Measurements from ENCODE around the gene ZDHHC11B. TPM values are rescaled to one million over a fixed set of nuclear protein-coding genes. Genes with fewer than 3 reads are reported as not detected.

The ZDHHC11B gene
- total RNA-seq, 1 experiment from 2014 or later: 5.9 TPM

DNA sequence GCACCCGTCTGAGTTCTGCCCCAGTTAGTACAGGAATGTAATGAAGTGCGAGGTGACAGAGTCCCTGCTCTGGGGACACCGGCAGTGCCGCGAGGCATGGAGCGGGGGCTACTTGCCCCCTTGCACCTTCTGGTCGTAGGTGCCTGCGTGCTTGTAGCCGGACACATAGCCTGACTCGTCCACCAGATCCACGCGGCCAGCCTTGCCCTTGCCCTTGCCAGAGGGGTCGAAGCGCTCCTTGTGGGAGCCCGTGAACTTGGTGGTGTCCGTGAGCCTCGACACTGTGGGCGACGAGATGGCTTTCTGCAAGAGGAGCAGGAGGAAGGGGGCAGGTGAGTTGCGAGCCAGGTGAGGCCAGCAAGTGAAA lies 119.6 kb downstream of the ZDHHC11B start:
- in situ Hi-C loops (cut with HindIII; ENCODE audit: low pct_unique_long_range_greater_than_20kb, low sequenced_read_pairs): no loop called here
- no peak for DNase-seq (ENCODE audit: low read depth, low spot score)

DNA sequence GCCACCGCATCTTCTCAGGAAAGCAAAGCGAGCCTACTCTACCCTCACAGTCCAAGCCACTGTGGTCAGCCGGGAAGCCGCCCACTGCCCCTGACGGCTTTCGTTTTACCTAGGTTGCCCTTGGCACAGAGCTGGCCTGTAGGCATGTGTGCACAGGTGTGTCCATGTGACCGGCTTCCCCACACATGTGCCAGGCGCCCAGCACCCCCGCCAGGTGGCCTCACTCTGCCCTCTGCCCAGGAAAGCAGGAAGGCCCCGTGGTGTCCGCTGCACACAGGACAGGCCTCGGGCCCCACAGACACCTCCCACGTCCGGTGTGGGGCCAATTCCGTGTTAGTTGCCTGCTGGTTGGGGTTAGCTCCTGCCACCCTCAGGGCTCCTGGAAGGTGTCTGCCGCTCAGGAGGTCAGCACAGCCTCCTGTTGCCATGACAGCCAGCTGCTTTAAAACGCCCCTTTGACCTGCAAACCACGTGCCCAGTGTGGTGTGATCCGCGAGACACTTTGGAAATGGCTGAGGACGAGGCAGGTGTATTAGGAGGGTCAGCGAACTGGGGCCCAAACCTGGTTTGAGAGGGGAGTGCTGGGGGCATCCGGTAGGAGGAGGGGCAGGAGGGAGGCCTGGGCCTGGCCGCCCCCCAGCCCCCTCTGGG lies 120.1 kb downstream of the ZDHHC11B start:
- in situ Hi-C loops (cut with HindIII; ENCODE audit: low pct_unique_long_range_greater_than_20kb, low sequenced_read_pairs): no loop called here

DNA sequence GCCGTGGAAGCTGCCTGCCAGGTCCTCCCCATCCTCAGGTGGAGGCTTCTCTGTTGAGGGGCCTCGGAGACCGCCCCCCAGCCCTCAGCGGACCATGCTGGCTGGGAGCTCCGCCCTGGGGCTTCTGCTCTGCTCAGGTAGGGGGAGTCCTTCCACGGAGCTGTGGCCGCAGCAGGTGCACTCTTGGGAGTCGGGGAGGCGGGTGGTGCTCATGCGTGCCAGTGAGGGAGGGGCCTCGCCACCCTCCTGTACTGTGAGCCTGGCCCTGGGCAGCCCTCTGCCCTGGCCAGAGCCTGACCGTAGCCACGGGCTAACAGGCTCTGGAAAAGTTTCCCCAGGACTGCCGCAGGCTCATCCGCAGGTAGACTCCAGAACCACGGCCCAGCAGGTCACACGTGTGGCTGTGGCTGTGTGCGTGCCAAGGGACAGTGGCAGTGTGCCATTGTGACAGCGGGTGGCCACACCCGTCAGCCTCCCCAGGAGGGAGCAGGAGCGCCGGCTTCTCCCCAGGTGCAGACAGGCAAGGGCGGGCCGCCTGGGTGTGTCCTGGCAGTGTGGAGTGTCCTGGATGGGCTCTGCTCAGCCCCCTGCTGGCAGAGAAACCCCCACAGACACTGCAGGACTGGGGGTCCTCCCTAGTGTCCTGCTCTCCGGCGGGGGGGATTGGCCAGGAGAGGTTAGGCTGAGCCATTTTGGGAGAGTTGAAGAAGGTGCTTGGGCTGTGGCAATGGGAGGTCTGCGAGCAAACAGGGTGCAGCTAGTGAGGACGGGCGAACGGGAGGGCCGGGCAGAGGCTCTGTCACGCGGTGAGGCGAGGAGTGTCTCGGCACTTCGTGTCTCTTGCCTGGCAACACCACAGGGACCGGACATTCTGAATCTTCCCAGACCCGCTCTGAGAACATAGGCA lies 120.8 kb downstream of the ZDHHC11B start:
- in situ Hi-C loops (cut with HindIII; ENCODE audit: low pct_unique_long_range_greater_than_20kb, low sequenced_read_pairs): no loop called here

More for the DNA sequence above, 120.1 kb downstream of the ZDHHC11B start:
- no peak for DNase-seq (ENCODE audit: low read depth, low spot score)

DNA sequence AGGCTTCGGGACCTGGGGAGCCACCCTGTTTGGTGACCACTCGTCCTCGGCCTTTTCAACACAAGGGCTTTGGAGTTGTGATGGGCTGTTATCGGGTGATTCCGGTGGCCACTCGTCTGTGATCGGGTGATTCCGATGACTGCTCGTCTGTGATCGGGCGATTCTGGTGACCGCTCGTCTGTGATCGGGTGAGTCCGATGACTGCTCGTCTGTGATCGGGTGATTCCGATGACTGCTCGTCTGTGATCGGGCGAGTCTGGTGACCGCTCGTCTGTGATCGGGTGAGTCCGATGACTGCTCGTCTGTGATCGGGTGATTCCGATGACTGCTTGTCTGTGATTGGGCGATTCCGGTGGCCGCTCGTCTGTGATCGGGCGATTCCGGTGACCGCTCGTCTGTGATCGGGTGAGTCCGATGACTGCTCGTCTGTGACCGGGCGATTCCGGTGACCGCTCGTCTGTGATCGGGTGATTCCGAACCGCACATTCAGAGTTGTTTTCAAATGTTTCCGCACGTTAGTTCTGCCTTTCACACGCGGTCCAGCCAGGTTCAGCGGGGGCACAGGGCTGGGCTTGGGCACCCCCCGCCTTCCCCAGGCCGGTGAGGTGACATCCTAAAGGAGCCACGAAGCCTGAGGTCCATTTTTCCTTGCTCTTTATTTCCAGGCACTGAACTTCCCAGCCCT lies 121.6 kb downstream of the ZDHHC11B start:
- in situ Hi-C loops (cut with HindIII; ENCODE audit: low pct_unique_long_range_greater_than_20kb, low sequenced_read_pairs): no loop called here
- no peak for DNase-seq (ENCODE audit: low read depth, low spot score)

More for the DNA sequence above, 120.8 kb downstream of the ZDHHC11B start:
- no peak for DNase-seq (ENCODE audit: low read depth, low spot score)

DNA sequence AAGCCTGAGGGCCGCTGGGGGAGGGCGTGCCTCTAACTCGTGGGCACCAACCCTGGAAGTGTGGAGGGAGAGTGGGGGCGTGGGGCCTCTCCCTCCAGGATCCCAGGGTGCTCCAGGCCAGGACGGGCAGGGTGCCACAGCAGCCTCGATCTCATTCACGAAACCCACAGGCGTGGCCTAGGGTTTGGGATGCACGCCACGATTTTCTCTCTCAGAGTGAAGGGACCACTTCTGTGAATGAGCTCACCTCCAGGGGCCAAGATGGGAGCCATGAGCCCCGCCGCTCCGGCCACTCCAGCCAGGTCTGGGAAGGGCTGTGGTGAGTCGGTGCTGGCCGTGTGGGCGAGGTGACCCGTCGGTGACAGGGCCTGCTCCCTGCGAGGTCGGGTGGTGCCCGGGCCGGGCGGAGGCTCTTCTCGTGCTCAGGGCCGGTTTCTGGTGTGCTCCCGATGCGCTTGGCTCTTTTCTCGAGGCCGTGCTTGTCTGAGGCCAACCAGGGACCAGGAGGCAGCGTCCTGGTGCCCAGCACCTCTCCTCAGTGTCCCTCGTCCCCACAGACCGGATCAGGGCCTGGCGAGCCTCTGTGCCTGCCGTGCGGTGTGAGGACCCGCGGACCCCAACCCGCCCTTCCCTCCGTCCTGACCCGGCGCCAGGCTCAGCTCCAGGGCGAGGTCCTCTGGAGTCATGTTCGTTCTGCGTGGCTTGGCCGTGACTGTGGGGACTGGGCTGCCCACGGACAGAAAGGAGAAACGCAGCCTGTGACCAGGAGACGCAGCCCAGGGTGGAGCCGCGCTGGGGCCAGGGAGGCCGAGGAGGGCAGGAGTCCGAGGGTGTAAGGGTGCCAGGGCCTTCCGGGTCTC lies 122.4 kb downstream of the ZDHHC11B start:
- in situ Hi-C loops (cut with HindIII; ENCODE audit: low pct_unique_long_range_greater_than_20kb, low sequenced_read_pairs): no loop called here
- DNase-seq (ENCODE audit: low read depth, low spot score): no peak

DNA sequence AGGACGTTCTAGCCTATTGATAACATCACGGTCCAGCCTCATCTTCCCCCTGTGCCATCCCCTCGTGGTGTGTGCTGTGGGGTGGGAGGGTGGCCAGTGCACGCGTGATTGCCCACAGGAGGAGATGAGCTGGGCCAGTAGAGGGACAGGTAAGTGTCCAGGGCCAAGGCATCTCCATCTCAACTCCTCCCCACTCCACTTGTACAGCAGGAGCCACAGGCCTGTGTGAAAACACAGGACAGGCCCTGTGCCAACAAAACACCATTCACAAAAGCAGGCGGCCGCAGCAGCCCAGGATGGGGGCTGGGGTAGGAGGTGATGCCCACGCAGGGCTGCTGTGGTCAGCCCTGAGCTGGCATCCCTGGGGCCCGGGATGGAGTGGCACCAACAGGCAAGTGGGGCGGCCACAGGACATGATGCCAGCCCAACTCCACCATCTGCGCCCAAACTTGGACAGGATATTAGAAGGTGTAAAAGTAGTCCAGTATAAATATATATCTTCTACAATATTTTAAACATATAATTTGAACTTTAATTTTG lies 124.0 kb downstream of the ZDHHC11B start:
- no peak for DNase-seq (ENCODE audit: low read depth, low spot score)
- in situ Hi-C loops (cut with HindIII; ENCODE audit: low pct_unique_long_range_greater_than_20kb, low sequenced_read_pairs): no loop called here

Other genes with a start within 250 kb of the ZDHHC11B start
- gene CEP72, start 172.4 kb downstream of the ZDHHC11B start, total RNA-seq (2014; rRNA removed; shearing (Covaris generic)): 7.1 and 8.9 TPM in 2 replicates
- 5.1 and 5.7 TPM in 2 replicates for gene TPPP, start 91.4 kb downstream of the ZDHHC11B start, total RNA-seq (2014; rRNA removed; shearing (Covaris generic))
- gene ZDHHC11, start 66.3 kb upstream of the ZDHHC11B start, total RNA-seq (2014; rRNA removed; shearing (Covaris generic)): 15.7 and 18.2 TPM in 2 replicates
- 43.1 and 44.2 TPM in 2 replicates for gene BRD9, start 108.1 kb upstream of the ZDHHC11B start, total RNA-seq (2014; rRNA removed; shearing (Covaris generic))
- gene TRIP13, start 108.2 kb upstream of the ZDHHC11B start, total RNA-seq (2014; rRNA removed; shearing (Covaris generic)): 43.7 and 47.0 TPM in 2 replicates
- 1.9 and 3.0 TPM in 2 replicates for gene NKD2, start 224.1 kb upstream of the ZDHHC11B start, total RNA-seq (2014; rRNA removed; shearing (Covaris generic))